Measurements from ENCODE around the gene POLR2M. TPM values are rescaled to one million over a fixed set of nuclear protein-coding genes. Genes with fewer than 3 reads are reported as not detected.

POLR2M gene
- total RNA-seq, 1 donor from 2014 or later: 42.2 TPM

DNA sequence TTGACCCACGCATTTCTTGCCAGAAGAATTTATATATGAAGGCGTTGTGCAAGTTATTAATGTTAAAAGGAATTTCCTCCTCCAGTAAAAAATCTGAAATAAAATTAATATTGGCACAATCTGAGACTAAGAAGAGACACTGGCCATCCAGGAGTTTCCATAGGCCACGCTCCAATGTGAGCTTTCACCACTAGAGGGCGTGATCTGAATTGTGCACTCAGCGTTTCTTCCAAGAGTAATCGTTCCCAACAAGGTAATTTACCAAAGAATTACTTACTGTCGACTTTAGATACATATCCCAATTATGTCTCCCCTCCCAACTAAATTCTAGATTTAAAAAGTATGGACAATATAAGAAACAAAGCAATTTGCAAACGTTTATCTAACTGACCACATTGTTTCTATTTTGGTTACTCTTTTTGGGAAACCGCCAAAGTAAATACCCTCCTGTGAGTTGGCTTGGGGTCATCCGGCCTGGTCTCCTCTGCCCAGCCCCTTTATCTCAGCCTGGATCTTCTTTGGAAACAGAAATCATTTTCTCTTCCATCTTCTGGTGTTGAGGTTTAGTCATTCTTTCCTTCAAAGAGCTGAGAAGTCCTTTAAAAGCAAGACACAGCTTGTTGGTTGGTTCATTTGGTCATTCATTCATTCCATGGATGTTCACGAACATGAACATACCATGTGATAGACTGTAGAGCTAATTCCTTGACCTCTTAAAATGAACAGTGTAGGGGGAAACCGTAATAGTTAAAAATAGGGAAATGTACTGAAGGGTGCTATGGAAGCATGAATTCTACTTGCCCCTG lies 26.2 kb downstream of the POLR2M start:
- peak; percentile 65 for ATAC-seq
- intact Hi-C loops (cut with micrococcal nuclease): loop anchor here (5.0 kb wide), 1 partner anchor 65 kb away; no protein-coding TSS in a partner anchor
- DNase-seq: peak; percentile 49

DNA sequence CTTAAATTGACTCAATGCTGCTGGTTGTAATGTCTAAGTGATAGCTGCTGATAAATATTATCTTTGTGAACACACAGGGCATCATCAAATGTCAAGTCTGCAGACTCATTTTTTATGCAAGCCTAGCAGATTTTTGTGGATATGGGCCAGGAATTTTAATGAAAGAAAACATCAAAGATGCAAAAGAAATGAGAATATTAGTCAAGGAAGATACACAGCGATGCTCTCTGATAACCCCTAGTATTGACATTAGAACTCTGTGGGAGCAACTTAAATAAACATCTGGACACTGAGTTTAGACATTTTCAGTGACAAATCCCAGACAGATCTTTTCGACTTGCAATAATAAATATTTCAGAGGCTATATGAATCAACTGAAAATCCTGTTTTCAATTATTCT lies 28.3 kb downstream of the POLR2M start:
- intact Hi-C loops (cut with micrococcal nuclease): loop anchor here (5.0 kb wide), 1 partner anchor 68 kb away; no protein-coding TSS in a partner anchor
- DNase-seq (no peak), ATAC-seq (no peak)

DNA sequence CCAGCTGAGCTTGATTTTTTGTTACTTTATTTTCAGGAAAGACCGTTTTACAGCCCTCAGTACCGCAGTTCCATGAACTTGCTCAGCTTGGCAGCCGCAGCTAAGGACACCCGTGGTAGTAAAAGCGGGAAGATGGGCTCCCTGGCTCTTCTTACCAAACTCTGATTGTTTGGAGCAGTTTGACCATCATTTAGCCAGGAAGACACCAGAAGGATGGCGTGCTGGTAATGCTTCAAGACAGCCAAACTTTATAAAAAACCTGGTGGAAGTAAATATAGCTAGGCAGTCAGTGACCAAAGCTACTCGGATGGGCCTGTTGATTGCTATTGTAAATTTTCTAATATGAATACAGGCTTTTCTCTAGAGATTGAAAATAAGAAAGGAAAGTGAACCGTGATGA lies 28.9 kb downstream of the POLR2M start:
- no peak for ATAC-seq
- intact Hi-C loops (cut with micrococcal nuclease): no loop called here
- DNase-seq: no peak

DNA sequence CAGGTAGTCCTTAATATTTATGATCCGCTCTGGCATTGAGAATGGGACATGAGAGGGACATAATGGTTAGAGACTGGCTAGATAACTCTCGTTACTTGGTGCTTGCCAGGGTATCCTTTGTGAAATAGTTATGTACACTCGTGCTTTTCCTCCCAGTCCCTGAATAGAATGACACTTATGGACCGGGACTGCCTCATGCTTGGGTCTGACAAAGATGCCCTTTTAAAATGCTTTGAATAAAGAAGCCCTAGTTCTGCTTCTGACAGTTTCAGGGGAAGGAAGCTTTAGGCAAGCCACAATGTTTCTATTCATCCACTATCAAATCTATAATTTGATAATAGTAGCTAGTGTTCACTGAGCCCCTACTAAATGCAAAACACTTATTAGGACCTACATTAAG lies 29.4 kb downstream of the POLR2M start:
- intact Hi-C loops (cut with micrococcal nuclease): no loop called here
- ATAC-seq: no peak

DNA sequence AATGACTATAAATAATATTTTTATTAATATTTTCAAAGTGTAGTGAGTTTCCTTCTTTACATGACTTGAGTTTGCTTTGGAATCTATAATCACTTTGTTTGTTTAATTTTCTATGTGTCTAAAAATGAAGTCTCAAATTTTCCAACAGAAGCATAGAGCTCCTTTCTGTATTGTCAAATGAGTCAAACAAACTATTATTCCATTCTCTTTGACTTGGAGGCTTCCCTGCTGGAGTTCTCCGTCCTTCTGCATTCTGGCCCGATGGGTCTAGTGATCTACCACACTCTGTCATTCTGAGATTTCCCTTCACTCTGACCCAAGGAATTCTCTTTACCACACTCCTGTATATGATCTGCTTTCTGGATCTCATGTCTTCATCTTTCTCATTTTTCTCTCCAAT lies 30.1 kb downstream of the POLR2M start:
- intact Hi-C loops (cut with micrococcal nuclease): no loop called here
- ATAC-seq (no peak), DNase-seq (no peak)

More for the DNA sequence above, 29.4 kb downstream of the POLR2M start:
- DNase-seq: no peak

DNA sequence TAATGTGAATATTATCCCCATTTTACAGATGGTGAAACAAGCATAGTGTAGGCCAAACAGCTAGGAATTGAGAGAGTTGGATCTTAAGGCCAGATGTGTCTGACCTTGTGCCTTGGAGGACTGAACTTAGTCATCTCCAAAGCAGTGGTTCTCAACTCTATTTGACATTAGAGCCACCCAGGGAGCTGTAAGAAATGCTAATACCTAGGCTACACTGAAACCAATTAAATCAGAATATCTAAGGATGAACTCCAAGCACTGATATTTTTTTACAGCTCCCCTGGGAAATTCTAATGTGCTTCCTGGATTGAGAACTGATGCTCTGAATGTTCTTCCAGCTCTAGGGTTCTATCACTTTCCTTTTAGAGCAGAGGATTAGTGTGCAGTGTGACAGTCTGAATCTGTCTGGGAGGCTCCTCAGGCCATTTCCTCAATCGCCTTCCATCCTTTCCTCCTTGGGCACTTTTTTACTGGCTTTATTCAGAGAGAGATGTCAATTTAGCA lies 32.3 kb downstream of the POLR2M start:
- ATAC-seq (no peak), DNase-seq (no peak)
- intact Hi-C loops (cut with micrococcal nuclease): no loop called here

DNA sequence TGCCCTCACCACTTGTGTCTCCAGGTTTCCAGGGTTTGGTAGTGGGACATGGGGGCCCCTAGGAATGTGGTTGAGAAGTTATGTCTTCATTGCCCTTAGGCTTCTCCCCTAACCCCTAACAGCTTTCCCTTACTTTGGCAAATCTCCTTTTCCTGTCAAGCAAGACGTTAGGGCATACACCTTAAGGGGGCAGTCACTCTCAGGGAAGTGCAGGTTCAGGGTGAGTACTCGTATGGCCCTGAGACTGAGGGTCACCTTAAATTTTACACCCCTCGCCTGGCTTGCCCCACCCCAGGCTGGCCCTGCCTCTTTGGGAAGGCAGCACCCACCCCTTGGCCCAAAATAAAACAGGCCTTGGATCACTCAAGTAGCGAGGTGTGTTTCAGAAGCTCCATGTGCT lies 33.5 kb downstream of the POLR2M start:
- ATAC-seq (no peak), DNase-seq (no peak)
- intact Hi-C loops (cut with micrococcal nuclease): no loop called here

DNA sequence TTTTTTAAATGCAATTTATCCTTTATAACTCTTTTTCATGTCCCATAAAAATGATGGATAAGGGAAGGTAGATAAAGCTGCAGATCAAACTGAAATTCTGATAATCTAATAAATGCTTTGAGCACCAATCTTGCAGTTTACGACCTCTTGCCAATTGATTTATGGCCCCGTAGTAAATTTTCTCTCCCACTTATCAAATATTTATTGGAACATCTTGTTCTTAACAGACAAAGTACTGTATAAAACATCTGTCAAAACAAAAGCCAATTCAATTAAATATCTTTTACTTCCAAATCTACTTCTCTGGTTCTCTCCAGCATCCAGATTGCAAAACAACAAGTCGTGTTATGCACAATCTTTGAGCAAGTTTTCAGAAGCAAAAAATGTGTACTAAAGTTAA lies 34.6 kb downstream of the POLR2M start:
- DNase-seq (no peak), ATAC-seq (no peak)
- intact Hi-C loops (cut with micrococcal nuclease): no loop called here

DNA sequence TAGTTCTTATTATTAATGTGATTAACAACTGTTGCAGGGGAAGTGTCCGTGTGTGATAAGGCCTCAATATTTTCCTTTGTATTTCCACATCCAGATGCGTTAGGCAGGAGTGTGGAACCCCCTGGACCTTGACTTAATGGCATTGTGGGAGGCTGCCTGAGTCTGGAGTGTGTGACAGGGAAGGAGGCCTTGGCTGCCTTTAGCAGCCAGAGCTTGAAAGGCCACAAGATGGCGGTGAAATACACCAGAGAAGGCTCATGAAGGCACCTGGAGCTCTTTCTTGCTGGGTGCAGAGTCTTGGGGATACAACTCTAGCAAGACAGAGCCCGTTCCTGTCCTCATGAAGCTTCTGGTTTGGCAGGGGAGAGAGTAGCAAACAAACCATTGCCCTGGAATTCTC lies 36.9 kb downstream of the POLR2M start:
- intact Hi-C loops (cut with micrococcal nuclease): no loop called here
- ATAC-seq (no peak), DNase-seq (no peak)

DNA sequence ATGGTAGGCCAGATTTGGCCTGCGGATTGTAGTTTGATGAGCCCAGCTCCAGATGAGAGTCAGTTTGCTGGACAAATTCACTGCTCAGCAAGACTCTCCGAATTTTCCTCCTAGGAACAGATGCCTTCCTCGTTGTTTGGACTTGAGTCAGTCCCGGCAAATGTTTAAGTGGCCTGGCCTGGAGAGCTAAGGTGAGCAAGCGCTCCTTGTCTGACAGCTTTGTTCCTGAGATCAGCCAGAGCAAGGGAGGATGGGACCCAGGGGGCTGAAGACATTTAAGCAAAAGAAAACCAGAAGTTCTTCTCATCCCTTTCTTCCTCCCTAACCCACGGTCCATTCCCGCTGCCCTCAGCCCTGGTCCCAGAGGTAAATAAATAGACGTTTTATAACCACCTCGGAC lies 40.3 kb downstream of the POLR2M start:
- no peak for ATAC-seq
- DNase-seq: no peak
- intact Hi-C loops (cut with micrococcal nuclease): no loop called here

DNA sequence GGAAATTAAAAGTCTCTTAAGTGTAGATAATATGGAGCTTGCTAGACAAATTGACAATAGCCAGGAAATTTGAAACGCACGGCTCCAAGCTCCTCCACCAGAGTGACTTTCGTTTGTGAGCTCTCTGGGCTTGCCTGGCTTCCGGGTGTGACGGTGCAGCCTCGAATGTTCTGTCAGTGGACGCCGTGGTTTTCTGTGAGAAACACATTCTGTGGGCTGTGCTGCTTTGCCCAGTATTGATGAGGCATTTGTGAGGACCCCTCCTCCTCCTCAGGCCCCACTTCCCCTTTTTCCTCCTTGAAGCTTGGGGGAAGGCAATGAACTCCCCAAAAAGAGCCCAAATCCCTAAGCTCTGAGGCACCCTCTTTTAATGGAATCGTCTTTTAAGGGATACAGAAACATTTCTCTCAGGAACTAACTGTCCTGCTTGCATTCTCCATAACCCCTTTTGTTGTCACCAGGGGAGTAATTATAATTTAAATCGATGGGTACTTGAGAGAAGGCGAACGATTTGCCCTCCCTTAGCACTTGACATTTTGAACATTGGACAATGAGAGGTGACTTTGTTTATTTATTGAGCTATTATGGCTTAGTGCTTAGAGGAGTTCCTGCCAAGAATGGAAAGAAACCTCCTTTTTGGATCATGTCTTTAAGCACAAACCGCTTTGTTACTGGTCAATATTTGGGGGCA lies 40.8 kb downstream of the POLR2M start:
- ATAC-seq (peak; percentile 52), DNase-seq (no peak)
- intact Hi-C loops (cut with micrococcal nuclease): no loop called here

DNA sequence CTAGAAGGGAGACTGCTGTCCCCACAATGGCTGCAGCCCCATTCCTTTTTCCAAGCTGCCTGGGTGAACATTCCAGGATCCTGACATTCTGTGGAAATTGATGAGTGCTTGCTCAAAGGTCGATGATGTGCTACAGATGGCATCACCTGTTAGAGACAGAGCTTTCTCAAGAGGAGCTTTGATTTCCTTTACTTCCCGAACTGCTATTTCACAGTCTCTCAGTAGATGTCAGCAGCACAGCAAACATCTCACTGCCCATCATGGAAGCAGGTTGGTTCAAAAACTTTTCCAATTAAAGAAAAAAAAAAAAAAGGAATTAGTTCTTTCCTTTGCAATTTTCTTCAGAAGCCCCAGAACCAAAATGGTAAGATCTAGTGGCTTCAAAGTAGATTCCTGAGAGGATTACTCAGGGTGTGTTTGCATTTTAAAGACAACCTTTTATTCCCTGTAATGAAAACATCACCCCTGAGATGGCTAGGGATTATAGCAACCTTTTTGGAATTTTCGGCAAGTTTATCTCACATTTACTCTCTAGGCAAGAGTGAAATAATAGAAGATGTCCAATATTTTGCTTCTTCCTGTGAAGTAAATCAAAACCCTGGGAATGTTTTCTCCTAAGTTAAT lies 44.8 kb downstream of the POLR2M start:
- intact Hi-C loops (cut with micrococcal nuclease): no loop called here
- DNase-seq (no peak), ATAC-seq (peak; percentile 64)

DNA sequence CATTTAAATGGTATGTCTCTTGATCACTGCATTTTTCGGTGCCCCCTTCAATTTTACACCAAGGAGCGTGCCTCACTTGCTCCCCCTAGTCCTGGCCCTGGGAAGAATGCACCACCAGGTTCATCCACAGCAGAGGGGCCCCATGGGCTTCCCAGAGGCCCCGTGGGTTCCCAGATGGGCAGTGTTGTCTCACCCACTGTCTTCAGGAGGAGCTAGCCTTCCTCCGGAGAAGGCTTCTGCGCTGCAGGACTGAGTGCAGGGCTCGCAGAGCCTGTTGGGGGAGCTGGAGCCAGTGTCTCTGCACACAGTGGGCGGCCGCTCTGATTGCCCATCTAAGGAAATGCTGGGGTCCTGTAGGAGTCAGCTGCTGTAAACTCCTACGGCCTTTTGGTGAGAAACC lies 45.9 kb downstream of the POLR2M start:
- DNase-seq (peak; percentile 64), ATAC-seq (peak; percentile 90)
- intact Hi-C loops (cut with micrococcal nuclease): no loop called here

DNA sequence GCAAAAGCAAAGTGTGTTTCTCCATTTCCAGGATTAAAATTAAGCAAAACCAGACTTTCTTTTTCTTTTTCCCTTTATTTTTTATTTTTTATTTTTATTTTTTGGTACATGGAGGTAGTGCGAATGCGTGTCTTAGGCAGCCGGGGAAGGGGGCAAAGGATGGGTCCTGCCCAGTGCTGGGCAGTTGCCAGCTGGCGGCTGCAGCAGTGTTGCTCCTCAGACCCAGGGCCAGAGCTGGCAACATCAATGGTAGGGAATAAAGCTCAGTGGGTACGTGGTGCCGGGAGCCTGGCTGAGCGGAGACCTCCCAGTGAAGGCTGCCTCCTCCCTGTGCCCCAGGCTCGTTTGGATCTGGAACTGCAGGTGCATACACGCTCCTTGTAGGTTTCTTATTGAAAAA lies 46.3 kb downstream of the POLR2M start:
- peak; percentile 13 for ATAC-seq
- DNase-seq: no peak
- intact Hi-C loops (cut with micrococcal nuclease): no loop called here

DNA sequence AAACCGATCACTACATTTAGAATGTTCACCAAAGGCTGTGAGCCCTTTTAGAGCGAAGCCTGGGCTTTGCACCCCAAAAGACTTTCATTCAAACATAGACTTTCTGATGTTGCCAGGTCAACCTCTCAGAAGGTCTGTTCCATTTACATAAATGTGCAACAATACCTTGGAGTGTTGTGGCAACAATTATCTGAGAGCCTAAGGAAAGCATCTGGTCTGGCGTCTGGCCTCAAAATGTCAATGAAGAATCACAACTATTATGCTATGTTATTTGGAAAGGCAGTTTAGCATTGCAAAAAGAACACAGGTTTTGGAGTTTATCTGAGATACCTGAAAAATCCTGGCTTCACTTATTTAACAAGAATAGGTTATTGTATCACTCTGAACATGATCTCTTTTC lies 50.0 kb downstream of the POLR2M start:
- ATAC-seq: no peak
- no peak for DNase-seq
- intact Hi-C loops (cut with micrococcal nuclease): loop anchor here (5.0 kb wide), 2 partner anchors 106 to 316 kb away; no protein-coding TSS in a partner anchor

DNA sequence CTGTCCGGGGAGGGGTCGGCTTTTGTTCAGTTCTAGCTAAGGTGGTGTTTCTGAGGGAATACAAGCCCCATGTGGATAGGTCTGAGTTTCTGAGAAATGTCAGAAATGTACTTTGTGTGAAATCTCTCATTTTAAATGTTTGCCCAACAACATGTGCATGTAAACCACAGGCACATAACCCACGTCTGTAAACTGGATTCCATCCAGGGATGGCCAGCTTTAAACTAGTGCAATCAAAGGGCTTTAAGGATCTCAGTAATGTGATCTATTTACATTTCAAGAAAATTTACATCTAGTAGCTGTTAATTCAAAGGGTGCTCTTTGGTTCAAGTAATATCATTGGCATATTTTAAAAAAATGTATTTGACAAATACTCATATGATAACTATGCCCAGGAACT lies 52.0 kb downstream of the POLR2M start:
- ATAC-seq (no peak), DNase-seq (no peak)
- intact Hi-C loops (cut with micrococcal nuclease): loop anchor here (5.0 kb wide), 2 partner anchors 104 to 314 kb away; no protein-coding TSS in a partner anchor

DNA sequence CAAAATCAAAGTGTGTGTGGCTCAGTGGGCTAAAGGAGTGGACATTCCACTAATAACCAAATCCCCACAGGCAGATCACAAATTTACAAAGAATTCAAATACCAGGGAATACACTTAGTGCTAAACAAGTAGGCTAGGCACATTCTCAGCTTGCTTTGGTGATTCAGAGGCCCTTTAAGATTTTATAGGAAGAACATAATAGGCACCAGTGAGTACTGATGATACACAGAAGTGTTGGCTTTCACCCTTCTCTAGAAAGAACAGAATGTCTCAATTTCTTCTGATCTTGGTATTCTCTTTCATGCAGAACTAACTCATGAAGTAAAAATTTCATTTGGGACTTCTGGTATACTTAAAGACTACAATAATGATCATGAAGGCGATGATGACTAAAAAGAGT lies 55.0 kb downstream of the POLR2M start:
- ATAC-seq (peak; percentile 41), DNase-seq (no peak)
- intact Hi-C loops (cut with micrococcal nuclease): no loop called here

DNA sequence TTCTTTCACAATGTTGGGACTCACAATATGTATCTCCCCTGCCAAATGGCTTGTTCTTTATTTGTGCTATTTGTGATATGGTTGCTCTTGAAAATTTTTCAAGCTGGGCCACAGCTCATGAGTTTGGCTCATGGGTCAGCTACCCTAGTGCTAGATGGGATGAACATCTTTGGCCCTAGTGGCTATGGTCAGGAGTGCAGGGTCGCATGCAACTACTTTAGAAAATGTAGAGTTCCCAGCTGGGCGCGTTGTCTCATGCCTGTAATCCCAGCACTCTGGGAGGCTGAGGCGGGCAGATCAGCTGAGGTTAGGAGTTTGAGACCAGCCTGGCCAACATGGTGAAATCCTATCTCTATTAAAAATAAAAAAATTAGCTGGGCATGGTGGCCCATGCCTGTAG lies 55.8 kb downstream of the POLR2M start:
- no peak for ATAC-seq
- no peak for DNase-seq
- intact Hi-C loops (cut with micrococcal nuclease): no loop called here

DNA sequence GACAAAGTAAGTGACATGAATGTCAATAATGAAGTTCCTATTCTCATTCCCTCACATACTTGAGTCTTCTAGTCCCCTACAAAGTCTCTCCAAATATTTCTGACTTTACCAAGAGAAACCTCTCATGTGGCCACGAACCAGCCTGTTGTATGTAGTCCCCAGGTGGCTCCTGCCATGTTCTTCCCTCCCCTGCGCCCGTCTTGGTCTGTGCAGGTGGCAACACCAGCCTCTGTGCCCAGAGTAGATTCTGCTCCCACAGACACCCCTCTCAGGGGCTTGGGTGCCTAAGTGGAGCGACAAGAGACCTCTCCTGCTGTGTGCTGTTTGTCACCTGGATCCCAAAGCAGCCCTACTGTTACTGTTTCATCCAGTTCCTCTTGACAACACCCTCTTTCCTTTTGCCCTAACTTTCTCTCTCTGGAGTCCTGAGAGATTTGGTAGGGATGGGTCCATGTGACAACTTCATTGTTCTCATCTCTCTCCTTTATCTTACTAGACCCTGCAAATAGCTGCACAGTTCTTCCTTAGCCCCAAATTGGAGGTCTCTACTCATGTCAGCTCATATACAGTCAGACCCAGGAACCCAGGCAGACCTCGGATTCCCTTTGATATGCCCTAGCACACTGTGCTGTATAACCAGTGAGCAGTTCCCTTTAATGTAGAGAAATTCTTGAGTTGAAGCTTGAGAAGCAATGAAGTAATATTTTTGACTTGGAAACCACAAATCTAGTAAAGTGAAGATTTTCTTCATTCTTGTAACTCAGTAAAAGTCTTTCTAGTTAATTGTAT lies 56.9 kb downstream of the POLR2M start:
- ATAC-seq: no peak
- intact Hi-C loops (cut with micrococcal nuclease): no loop called here

More for the DNA sequence above, 56.9 kb downstream of the POLR2M start:
- DNase-seq: no peak
